Measurements from ENCODE around the gene GAS7. TPM values are rescaled to one million over a fixed set of nuclear protein-coding genes. Genes with fewer than 3 reads are reported as not detected.
A peak's percentile ranks its signal among the peaks of the same experiment; 100 is the strongest.

GAS7 gene
- total RNA-seq, 1 donor from 2014 or later = 8.5 TPM

GRCh38 chr17:10200645-10201044, 2.2 kb upstream of the GAS7 start:
- Mint-ChIP-seq H3K4me3 (ENCODE audit: unreplicated experiment) (peak overlapping the region; percentile 55), H3K4me1 (ENCODE audit: low read depth, unreplicated experiment) (no peaks in the 10 kb centered on the region), H3K36me3 (ENCODE audit: low read depth, unreplicated experiment) (peaks cover 5% of the 10 kb centered on the region), H3K27me3 (ENCODE audit: low read depth, unreplicated experiment) (peaks cover 41% of the 10 kb centered on the region), H3K9me3 (ENCODE audit: unreplicated experiment) (peaks cover 8% of the 10 kb centered on the region), H3K27ac (ENCODE audit: unreplicated experiment) (no peak overlapping the region)
- H2AFZ ChIP-seq (ENCODE audit: low read depth, low read length) = no peak overlapping the region
- peaks cover 28% of the 10 kb centered on the region for H3K27me3 ChIP-seq (ENCODE audit: insufficient read depth, low read length)
- no peak overlapping the region for H3K4me3 ChIP-seq (ENCODE audit: insufficient read depth, low read depth, low read length)
- H3K79me2 ChIP-seq (ENCODE audit: insufficient read depth, low read length) = no peaks in the 10 kb centered on the region
- DNase-seq (ENCODE audit: low read depth) (no peak), FAIRE-seq (no peak)
- no peaks in the 10 kb centered on the region for H4K20me1 ChIP-seq (ENCODE audit: insufficient read depth, low read length)
- H3K9me3 ChIP-seq (ENCODE audit: insufficient read depth, low read depth, low read length) = no peaks in the 10 kb centered on the region
- no peak overlapping the region for H3K27ac ChIP-seq (ENCODE audit: low read depth, low read length)
- no peak overlapping the region for H3K4me2 ChIP-seq (ENCODE audit: low read length)
- H3K36me3 ChIP-seq (ENCODE audit: insufficient read depth, low read length) = no peaks in the 10 kb centered on the region
- no peaks in the 10 kb centered on the region for H3K4me1 ChIP-seq (ENCODE audit: insufficient read depth, low read length)
- H3K9ac ChIP-seq (ENCODE audit: low read length) = no peak overlapping the region
- no peak for TF ChIP-seq EZH2 (IDR thresholded peaks at IDR 0.05; ENCODE audit: insufficient read depth, low read length)
- TF ChIP-seq CTCF (IDR thresholded peaks at IDR 0.05; ENCODE audit: insufficient read depth, low read depth, low read length) = no peak

GRCh38 chr17:10200016-10200415, 1.6 kb upstream of the GAS7 start:
- no peak for FAIRE-seq
- H3K4me1 ChIP-seq (ENCODE audit: insufficient read depth, low read length) = no peaks in the 10 kb centered on the region
- no peak overlapping the region for H3K9ac ChIP-seq (ENCODE audit: low read length)
- no peak overlapping the region for H2AFZ ChIP-seq (ENCODE audit: low read depth, low read length)
- Mint-ChIP-seq H3K36me3 (ENCODE audit: low read depth, unreplicated experiment) (peaks cover 7% of the 10 kb centered on the region), H3K4me3 (ENCODE audit: unreplicated experiment) (peak overlapping the region; percentile 55), H3K4me1 (ENCODE audit: low read depth, unreplicated experiment) (no peaks in the 10 kb centered on the region), H3K9me3 (ENCODE audit: unreplicated experiment) (peaks cover 6% of the 10 kb centered on the region), H3K27ac (ENCODE audit: unreplicated experiment) (no peak overlapping the region), H3K27me3 (ENCODE audit: low read depth, unreplicated experiment) (peaks cover 42% of the 10 kb centered on the region)
- H4K20me1 ChIP-seq (ENCODE audit: insufficient read depth, low read length) = no peaks in the 10 kb centered on the region
- H3K27me3 ChIP-seq (ENCODE audit: insufficient read depth, low read length) = peaks cover 28% of the 10 kb centered on the region
- no peak for DNase-seq (ENCODE audit: low read depth)
- TF ChIP-seq EZH2 (IDR thresholded peaks at IDR 0.05; ENCODE audit: insufficient read depth, low read length) (no peak), CTCF (IDR thresholded peaks at IDR 0.05; ENCODE audit: insufficient read depth, low read depth, low read length) (no peak)
- no peaks in the 10 kb centered on the region for H3K79me2 ChIP-seq (ENCODE audit: insufficient read depth, low read length)
- no peak overlapping the region for H3K4me2 ChIP-seq (ENCODE audit: low read length)
- no peaks in the 10 kb centered on the region for H3K36me3 ChIP-seq (ENCODE audit: insufficient read depth, low read length)
- H3K9me3 ChIP-seq (ENCODE audit: insufficient read depth, low read depth, low read length) = no peaks in the 10 kb centered on the region
- no peak overlapping the region for H3K4me3 ChIP-seq (ENCODE audit: insufficient read depth, low read depth, low read length)
- H3K27ac ChIP-seq (ENCODE audit: low read depth, low read length) = no peak overlapping the region

GRCh38 chr17:10197721-10198508, 491 bp downstream of the GAS7 start:
- Histone ChIP-seq H3K4me2 (ENCODE audit: low read length) (peak overlapping the region; percentile 83), H3K36me3 (ENCODE audit: insufficient read depth, low read length) (no peaks in the 10 kb centered on the region), H3K27me3 (ENCODE audit: insufficient read depth, low read length) (peaks cover 28% of the 10 kb centered on the region), H4K20me1 (ENCODE audit: insufficient read depth, low read length) (no peaks in the 10 kb centered on the region), H3K9ac (ENCODE audit: low read length) (no peak overlapping the region), H3K4me1 (ENCODE audit: insufficient read depth, low read length) (no peaks in the 10 kb centered on the region), H3K4me3 (ENCODE audit: insufficient read depth, low read depth, low read length) (peak overlapping the region; percentile 55), H3K79me2 (ENCODE audit: insufficient read depth, low read length) (no peaks in the 10 kb centered on the region), H2AFZ (ENCODE audit: low read depth, low read length) (peak overlapping the region; percentile 80), H3K27ac (ENCODE audit: low read depth, low read length) (no peak overlapping the region), H3K9me3 (ENCODE audit: insufficient read depth, low read depth, low read length) (no peaks in the 10 kb centered on the region)
- DNase-seq (ENCODE audit: low read depth) (no peak), FAIRE-seq (no peak)
- H3K27me3 Mint-ChIP-seq (ENCODE audit: low read depth, unreplicated experiment) = peaks cover 42% of the 10 kb centered on the region
- peaks cover 14% of the 10 kb centered on the region for H3K36me3 Mint-ChIP-seq (ENCODE audit: low read depth, unreplicated experiment)
- no peak overlapping the region for H3K27ac Mint-ChIP-seq (ENCODE audit: unreplicated experiment)
- peaks cover 4% of the 10 kb centered on the region for H3K4me1 Mint-ChIP-seq (ENCODE audit: low read depth, unreplicated experiment)
- peak overlapping the region; percentile 75 for H3K4me3 Mint-ChIP-seq (ENCODE audit: unreplicated experiment)
- no peak for TF ChIP-seq CTCF (IDR thresholded peaks at IDR 0.05; ENCODE audit: insufficient read depth, low read depth, low read length)
- TF ChIP-seq EZH2 (IDR thresholded peaks at IDR 0.05; ENCODE audit: insufficient read depth, low read length) = peak; percentile 54
- peaks cover 15% of the 10 kb centered on the region for H3K9me3 Mint-ChIP-seq (ENCODE audit: unreplicated experiment)
